Ascending aorta (tissue), 2 donors: ENCODE data around the gene DNAJC8. TPM values are rescaled to one million over a fixed set of nuclear protein-coding genes. Genes with fewer than 3 reads are reported as not detected.

Source experiments
- DNase-seq, 2 donors: peaks; one replicate each; pipeline ENCODE4 v3.0.0-alpha.2; 2019; ENCODE audit warnings: low spot score in 2 of 2
- H3K27ac ChIP-seq, 2 donors: fragments of 200-600 bp; sonication (generic); one replicate each; pipeline ENCODE4 v1.5.1; 2016 to 2017; ENCODE audit warnings: mild to moderate bottlenecking in 1 of 2
- H3K27me3 ChIP-seq: fragments of 200-600 bp; sonication (generic); one replicate; pipeline ENCODE4 v1.5.1; 2017
- H3K36me3 ChIP-seq, 2 donors: fragments of 200-600 bp; sonication (generic); one replicate each; pipeline ENCODE4 v1.5.1; 2016
- H3K4me1 ChIP-seq, 2 donors: fragments of 200-600 bp; sonication (generic); one replicate each; pipeline ENCODE4 v1.5.1; 2016 to 2017; ENCODE audit warnings: mild to moderate bottlenecking in 1 of 2
- H3K4me3 ChIP-seq, 2 donors: fragments of 200-600 bp; sonication (generic); one replicate each; pipeline ENCODE4 v1.5.1; 2016 to 2017; ENCODE audit warnings: mild to moderate bottlenecking in 1 of 2
- H3K9me3 ChIP-seq, 2 donors: fragments of 200-600 bp; sonication (generic); one replicate each; pipeline ENCODE4 v1.5.1; 2016
- intact Hi-C: fragments of 100-400 bp; cut with DNase I; formaldehyde crosslinking; loops from one replicate; pipeline ENCODE4 v1.15.1; 2023
- total RNA-seq: library from RNA; depleted of rRNA; stranded (reverse); fragments of >200 nt; gene quantifications from one replicate; pipeline ENCODE4 v1.1.0, GENCODE V29; 2016
- TF ChIP-seq, protein P1 (sequence below), 3 experiments: fragments of 200-600 bp in 2 of 3; fragments of 450-650 bp in 1 of 3; sonication (generic) in 2 of 3; IDR thresholded peaks; one replicate each; pipeline ENCODE4 v1.5.1; 2016 to 2019; ENCODE audit warnings: antibody characterized with exemption in 3 of 3, mild to moderate bottlenecking in 1 of 3, moderate library complexity in 1 of 3

The DNAJC8 gene
- total RNA-seq, 1 donor from 2014 or later, result 65.2 TPM

- intact Hi-C loops, result no loop called here
- DNase-seq, result no peak
- no peak overlapping the region for H3K4me3 ChIP-seq
- TF ChIP-seq, protein P1, sequence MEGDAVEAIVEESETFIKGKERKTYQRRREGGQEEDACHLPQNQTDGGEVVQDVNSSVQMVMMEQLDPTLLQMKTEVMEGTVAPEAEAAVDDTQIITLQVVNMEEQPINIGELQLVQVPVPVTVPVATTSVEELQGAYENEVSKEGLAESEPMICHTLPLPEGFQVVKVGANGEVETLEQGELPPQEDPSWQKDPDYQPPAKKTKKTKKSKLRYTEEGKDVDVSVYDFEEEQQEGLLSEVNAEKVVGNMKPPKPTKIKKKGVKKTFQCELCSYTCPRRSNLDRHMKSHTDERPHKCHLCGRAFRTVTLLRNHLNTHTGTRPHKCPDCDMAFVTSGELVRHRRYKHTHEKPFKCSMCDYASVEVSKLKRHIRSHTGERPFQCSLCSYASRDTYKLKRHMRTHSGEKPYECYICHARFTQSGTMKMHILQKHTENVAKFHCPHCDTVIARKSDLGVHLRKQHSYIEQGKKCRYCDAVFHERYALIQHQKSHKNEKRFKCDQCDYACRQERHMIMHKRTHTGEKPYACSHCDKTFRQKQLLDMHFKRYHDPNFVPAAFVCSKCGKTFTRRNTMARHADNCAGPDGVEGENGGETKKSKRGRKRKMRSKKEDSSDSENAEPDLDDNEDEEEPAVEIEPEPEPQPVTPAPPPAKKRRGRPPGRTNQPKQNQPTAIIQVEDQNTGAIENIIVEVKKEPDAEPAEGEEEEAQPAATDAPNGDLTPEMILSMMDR (IDR thresholded peaks at IDR 0.05), result no peak
- peaks cover 62 to 64% of the 10 kb centered on the region in 2 donors for H3K36me3 ChIP-seq
- no peaks in the 10 kb centered on the region for H3K27me3 ChIP-seq
- H3K9me3 ChIP-seq, result no peaks in the 10 kb centered on the region
- no peak overlapping the region for H3K27ac ChIP-seq
- H3K4me1 ChIP-seq, result no peaks in the 10 kb centered on the region
Measured at GRCh38 chr1:28278763-28279162, 45.9 kb upstream of the DNAJC8 start.

DNA sequence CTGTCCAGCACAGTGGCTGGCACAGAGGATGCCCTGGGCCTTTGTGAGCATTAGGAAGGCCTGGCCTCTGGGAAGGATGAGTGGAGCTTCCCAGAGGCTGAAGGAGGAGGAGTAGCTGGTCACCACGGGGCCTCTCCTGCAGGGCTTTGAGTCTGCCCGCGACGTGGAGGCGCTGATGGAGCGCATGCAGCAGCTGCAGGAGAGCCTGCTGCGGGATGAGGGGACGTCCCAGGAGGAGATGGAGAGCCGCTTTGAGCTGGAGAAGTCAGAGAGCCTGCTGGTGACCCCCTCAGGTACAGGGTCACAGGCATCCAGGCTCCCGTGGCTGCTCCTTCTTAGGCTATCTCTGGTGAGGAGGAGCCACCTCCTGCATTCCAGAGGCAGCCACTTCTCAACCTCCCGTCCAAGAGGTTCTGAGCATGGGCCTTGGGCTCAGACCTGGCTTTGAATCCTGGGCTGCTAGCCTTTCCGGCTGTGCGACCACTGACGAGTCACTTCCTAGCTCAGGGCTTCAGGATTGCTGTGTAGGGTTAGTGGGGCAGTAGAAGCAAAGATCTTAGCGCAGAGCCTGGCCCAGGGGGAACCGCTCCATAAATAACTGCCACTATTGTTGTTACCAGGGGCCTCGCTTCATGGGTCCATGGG, 40.5 kb upstream of the DNAJC8 start:
- no peak for DNase-seq
- peaks cover 55 to 57% of the 10 kb centered on the region in 2 donors for H3K36me3 ChIP-seq
- intact Hi-C loops, result no loop called here
- H3K27ac ChIP-seq, result no peak overlapping the region
- H3K4me3 ChIP-seq, result no peak overlapping the region
- no peaks in the 10 kb centered on the region for H3K27me3 ChIP-seq
- no peaks in the 10 kb centered on the region for H3K4me1 ChIP-seq
- TF ChIP-seq, protein P1 (IDR thresholded peaks at IDR 0.05), result no peak
- no peaks in the 10 kb centered on the region for H3K9me3 ChIP-seq

DNA sequence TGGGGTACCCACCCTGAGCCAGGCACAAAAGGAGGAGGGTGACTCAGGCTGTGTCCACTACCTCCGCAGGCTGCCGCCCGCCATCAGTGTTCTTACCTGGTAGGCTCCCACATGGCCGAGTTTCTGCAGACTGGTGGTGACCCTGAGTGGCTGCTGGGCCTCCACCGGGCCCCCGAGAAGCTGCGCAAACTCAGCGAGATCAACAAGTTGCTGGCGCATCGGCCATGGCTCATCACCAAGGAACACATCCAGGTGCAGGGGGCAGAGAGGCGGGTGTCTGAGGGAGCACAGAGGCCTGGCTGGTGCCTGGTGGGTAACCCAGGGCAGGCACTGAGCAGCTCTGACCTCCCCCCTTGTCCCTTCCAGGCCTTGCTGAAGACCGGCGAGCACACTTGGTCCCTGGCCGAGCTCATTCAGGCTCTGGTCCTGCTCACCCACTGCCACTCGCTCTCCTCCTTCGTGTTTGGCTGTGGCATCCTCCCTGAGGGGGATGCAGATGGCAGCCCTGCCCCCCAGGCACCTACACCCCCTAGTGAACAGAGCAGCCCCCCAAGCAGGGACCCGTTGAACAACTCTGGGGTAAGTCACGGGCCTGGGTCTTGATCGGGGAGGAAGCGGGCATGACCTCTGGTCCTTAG, 39.5 kb upstream of the DNAJC8 start:
- H3K9me3 ChIP-seq, result no peaks in the 10 kb centered on the region
- H3K27ac ChIP-seq, result no peak overlapping the region
- H3K36me3 ChIP-seq, result peaks cover 47% of the 10 kb centered on the region in 2 donors
- intact Hi-C loops, result no loop called here
- DNase-seq, result no peak
- no peaks in the 10 kb centered on the region for H3K27me3 ChIP-seq
- no peak overlapping the region for H3K4me3 ChIP-seq
- TF ChIP-seq, protein P1 (IDR thresholded peaks at IDR 0.05), result no peak
- H3K4me1 ChIP-seq, result no peaks in the 10 kb centered on the region

DNA sequence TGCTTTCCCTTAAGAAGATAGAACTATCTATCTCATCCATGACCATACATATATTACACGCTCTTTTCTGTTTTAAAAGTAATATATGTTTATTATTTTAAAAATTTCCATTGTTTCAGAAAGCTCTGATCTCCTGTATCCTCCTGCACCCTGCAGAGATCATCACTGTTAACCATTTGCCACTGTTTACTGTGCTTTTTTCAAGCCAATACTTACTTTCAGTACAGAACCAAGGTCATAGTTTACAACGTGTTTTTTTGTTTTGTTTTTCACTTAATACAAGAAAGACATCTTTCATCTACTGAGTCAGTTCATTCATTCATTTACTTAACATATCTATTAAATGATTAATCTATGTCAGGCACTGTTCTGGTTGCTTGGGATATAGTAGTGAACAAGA, 36.7 kb upstream of the DNAJC8 start:
- H3K36me3 ChIP-seq, result peaks cover 33 to 38% of the 10 kb centered on the region in 2 donors
- intact Hi-C loops, result no loop called here

DNA sequence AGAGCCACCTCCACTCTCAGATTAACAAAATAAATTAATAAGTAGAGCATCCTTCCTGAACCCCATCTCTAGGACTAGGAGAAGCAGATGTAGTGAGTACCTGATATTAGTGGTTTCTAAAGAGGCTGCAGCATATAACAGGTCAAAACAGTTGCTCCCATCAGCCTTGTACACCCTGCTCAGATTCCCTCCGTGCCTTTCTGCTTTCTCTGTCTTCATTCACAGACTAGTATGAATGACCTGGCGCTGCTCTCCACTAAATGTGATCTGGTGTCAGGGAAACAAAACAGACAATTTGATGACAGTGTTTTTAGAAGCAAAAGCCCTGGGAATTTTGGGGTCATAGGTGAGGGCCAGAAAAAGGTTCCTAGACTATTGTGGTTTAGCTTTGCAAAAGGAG, 34.8 kb upstream of the DNAJC8 start:
- no peaks in the 10 kb centered on the region for H3K27me3 ChIP-seq
- no peak for DNase-seq
- TF ChIP-seq, protein P1 (IDR thresholded peaks at IDR 0.05), result no peak
- intact Hi-C loops, result no loop called here
- peaks cover 16 to 19% of the 10 kb centered on the region in 2 donors for H3K36me3 ChIP-seq
- H3K27ac ChIP-seq, result no peak overlapping the region
- peaks cover 0 to 12% of the 10 kb centered on the region in 2 donors for H3K4me1 ChIP-seq
- no peaks in the 10 kb centered on the region for H3K9me3 ChIP-seq
- H3K4me3 ChIP-seq, result no peak overlapping the region

More for the DNA sequence above, 36.7 kb upstream of the DNAJC8 start:
- no peak for DNase-seq
- no peak overlapping the region for H3K4me3 ChIP-seq
- H3K27me3 ChIP-seq, result no peaks in the 10 kb centered on the region
- no peak overlapping the region for H3K27ac ChIP-seq
- peaks cover 0 to 9% of the 10 kb centered on the region in 2 donors for H3K4me1 ChIP-seq
- H3K9me3 ChIP-seq, result no peaks in the 10 kb centered on the region
- TF ChIP-seq, protein P1 (IDR thresholded peaks at IDR 0.05), result no peak
